ENCODE results near the gene ACADSB. TPM values are rescaled to one million over a fixed set of nuclear protein-coding genes. Genes with fewer than 3 reads are reported as not detected.

Gene ACADSB
- total and polyA plus RNA-seq, 10 of the 15 experiments (the other 5 are each of a cell fraction or from before 2014, with no cell fraction given), result 10.8 to 24.0 (median 15.0) TPM

- Histone ChIP-seq H3K4me2 (ENCODE audit: control insufficient read depth, insufficient read depth) (no peak overlapping the region; the same call in 1 of the 2 replicates), H3K79me2 (ENCODE audit: control insufficient read depth, insufficient read depth, low read length) (peaks cover 68% of the 10 kb centered on the region), H4K20me1 (ENCODE audit: control insufficient read depth, insufficient read depth) (no peaks in the 10 kb centered on the region), H3K36me3 (ENCODE audit: control insufficient read depth in 2 of 2, insufficient read depth in 2 of 2, low read length in 1 of 2) (peaks cover 0 to 3% of the 10 kb centered on the region in 2 experiments; a peak in 1 of 4 replicates), H3K4me3 (no peak overlapping the region), H3K27ac (ENCODE audit: control insufficient read depth, insufficient read depth) (no peak overlapping the region), H3K9me3 (replicated peaks; ENCODE audit: control insufficient read depth, insufficient read depth, low read length) (no peaks in the 10 kb centered on the region), H3K9ac (ENCODE audit: control insufficient read depth, insufficient read depth, low read length) (no peak overlapping the region), H3K4me1 (ENCODE audit: control insufficient read depth, insufficient read depth, low read length) (peaks cover 9% of the 10 kb centered on the region; the same call in 1 of the 2 replicates), H2AFZ (ENCODE audit: control insufficient read depth, low read depth, low read length) (no peak overlapping the region), H3K27me3 (replicated peaks in 1 of 2; ENCODE audit: control insufficient read depth in 2 of 2, insufficient read depth in 2 of 2, low read length in 1 of 2) (no peaks in the 10 kb centered on the region)
- ATAC-seq (no peak), DNase-seq (ENCODE audit: low read depth, low spot score) (no peak), FAIRE-seq (no peak)
- in situ Hi-C loops (cut with MboI) (no loop called here), intact Hi-C loops (cut with micrococcal nuclease; ENCODE audit: unreplicated experiment) (no loop called here)
- TF ChIP-seq NR2C2 (IDR thresholded peaks at IDR 0.05; ENCODE audit: borderline replicate concordance, control insufficient read depth, insufficient read length, low read depth) (no peak), SIX5 (IDR thresholded peaks at IDR 0.05; ENCODE audit: low read depth, low read length, severe bottlenecking) (no peak), RBBP5 (conservative IDR thresholded peaks at IDR 0.05) (no peak), ATF3 (IDR thresholded peaks at IDR 0.05; ENCODE audit: borderline replicate concordance, extremely low read depth, low read depth, low read length) (no peak), SMAD5 (IDR thresholded peaks at IDR 0.05; ENCODE audit: low read depth) (no peak), BCL11A (IDR thresholded peaks at IDR 0.05; ENCODE audit: low read depth, low read length) (no peak)
- POLR2A ChIA-PET, result no interaction called here
- RAD21 ChIA-PET (ENCODE audit: unreplicated experiment), result interaction anchor here (1.6 kb wide), 1 partner anchor 23 kb away, joined by 3 read pairs; no protein-coding TSS in a partner anchor
- CTCF ChIA-PET, result no interaction called here
- WGBS (ENCODE audit: insufficient coverage, insufficient replicate concordance, low lambda C conversion rate, missing lambda C conversion rate), result 98% methylated on average over 2 of the region's 2 CpGs
- SMC1A ChIA-PET (ENCODE audit: uncharacterized antibody, unreplicated experiment), result no interaction called here
- no TSS peak for BruUV-seq (replicated peaks)
Measured at GRCh38 chr10:123004298-123004697, 4.5 kb upstream of the ACADSB start.
